ENCODE measurements around the gene EIF3J.

The EIF3J gene

GRCh38 chr15:44584162-44584749 is 47.3 kb downstream of the EIF3J start:
- ChIA-PET CTCF (interaction anchor here (0.6 to 3.5 kb wide), 16 partner anchors 8 to 167 kb away, joined by 3 to 18 read pairs (median 4); partner anchors contain the start of genes B2M, PATL2 and TRIM69), POLR2A (no interaction called here)
- DNase-seq (ENCODE audit: extremely low spot score) = peak; percentile 37
- TF ChIP-seq CTCF (IDR thresholded peaks at IDR 0.05; ENCODE audit: control extremely low read depth, extremely low read depth, low read depth, missing control alignments) = peak; percentile 51

- POLR2A ChIA-PET = no interaction called here
- no peak for TF ChIP-seq CTCF (IDR thresholded peaks at IDR 0.05; ENCODE audit: control extremely low read depth, extremely low read depth, low read depth, missing control alignments)
- DNase-seq (ENCODE audit: extremely low spot score) = no peak
- CTCF ChIA-PET = interaction anchor here (1.1 to 4.8 kb wide), 9 partner anchors 7 to 267 kb away, joined by 3 to 40 read pairs (median 4); partner anchors contain the start of genes B2M and PATL2
These were observed 48.7 kb downstream of the EIF3J start for GRCh38 chr15:44585633-44586032.

GRCh38 chr15:44588541-44588940 is 51.6 kb downstream of the EIF3J start:
- TF ChIP-seq CTCF (IDR thresholded peaks at IDR 0.05; ENCODE audit: control extremely low read depth, extremely low read depth, low read depth, missing control alignments) = no peak
- POLR2A ChIA-PET = no interaction called here
- CTCF ChIA-PET = interaction anchor here (0.8 to 4.8 kb wide), 10 partner anchors 10 to 529 kb away, joined by 3 to 40 read pairs (median 4); no protein-coding TSS in a partner anchor
- DNase-seq (ENCODE audit: extremely low spot score) = no peak

- CTCF ChIA-PET = interaction anchor here (0.9 to 2.8 kb wide), 2 partner anchors 13 to 146 kb away, joined by 4 to 19 read pairs; partner anchors contain the start of gene TRIM69
- POLR2A ChIA-PET = no interaction called here
These were observed 54.4 kb downstream of the EIF3J start for GRCh38 chr15:44591326-44591725.

GRCh38 chr15:44593042-44593736 is 56.2 kb downstream of the EIF3J start:
- CTCF ChIA-PET = interaction anchor here (0.9 to 2.8 kb wide), 15 partner anchors 9 to 285 kb away, joined by 3 to 19 read pairs (median 4); partner anchors contain the start of genes SPG11 and TRIM69
- TF ChIP-seq CTCF (IDR thresholded peaks at IDR 0.05; ENCODE audit: control extremely low read depth, extremely low read depth, low read depth, missing control alignments) = peak; percentile 32
- no peak for DNase-seq (ENCODE audit: extremely low spot score)
- POLR2A ChIA-PET = interaction anchor here (0.7 kb wide), 1 partner anchor 817 kb away, joined by 3 read pairs; no protein-coding TSS in a partner anchor

More at GRCh38 chr15:44591326-44591725, 54.4 kb downstream of the EIF3J start:
- DNase-seq (ENCODE audit: extremely low spot score) = no peak
- no peak for TF ChIP-seq CTCF (IDR thresholded peaks at IDR 0.05; ENCODE audit: control extremely low read depth, extremely low read depth, low read depth, missing control alignments)

- TF ChIP-seq CTCF (IDR thresholded peaks at IDR 0.05; ENCODE audit: control extremely low read depth, extremely low read depth, low read depth, missing control alignments) = no peak
- ChIA-PET CTCF (interaction anchor here (0.9 to 2.5 kb wide), 3 partner anchors 12 to 327 kb away, joined by 3 to 7 read pairs (median 4); no protein-coding TSS in a partner anchor), POLR2A (no interaction called here)
- DNase-seq (ENCODE audit: extremely low spot score) = no peak
These were observed 58.3 kb downstream of the EIF3J start for GRCh38 chr15:44595246-44595645.
